ENCODE data around the gene JARID2.
A peak's percentile ranks its signal among the peaks of the same experiment; 100 is the strongest.

- TF ChIP-seq CTCF (IDR thresholded peaks at IDR 0.05; ENCODE audit: low read depth, low read length, missing input control) (peak; percentile 3), GABPA (IDR thresholded peaks at IDR 0.05 in 1 of 2, conservative IDR thresholded peaks at IDR 0.05 in 1 of 2) (no peak), ZBTB33 (IDR thresholded peaks at IDR 0.05) (no peak), NR2F2 (IDR thresholded peaks at IDR 0.05) (no peak), MAX (IDR thresholded peaks at IDR 0.05) (no peak), REST (IDR thresholded peaks at IDR 0.05) (no peak), TAF1 (conservative IDR thresholded peaks at IDR 0.05) (no peak)
Measured at GRCh38 chr6:15327271-15327670, 81.4 kb downstream of the JARID2 start.

Data from liver (tissue), 3 donors.